H1 (cell line): ENCODE data around the gene GATC. TPM values are rescaled to one million over a fixed set of nuclear protein-coding genes. Genes with fewer than 3 reads are reported as not detected.

Experiments
- CTCF ChIA-PET: fragments of 300-600 bp; sonication (Branson Sonifier 250); formaldehyde crosslinking; loops from one replicate; lab custom pipeline; 2021; ENCODE audit not compliant: partially characterized antibody; lab: Charles Lee
- POLR2A ChIA-PET: fragments of 300-600 bp; sonication (Branson Sonifier 250); formaldehyde crosslinking; loops from one replicate; lab custom pipeline; 2021; ENCODE audit warnings: inconsistent platforms; ENCODE audit not compliant: partially characterized antibody; lab: Charles Lee
- DNase-seq, 2 experiments: peaks; one replicate each; pipeline versions ENCODE4 v3.0.0 to v3.0.0-alpha.2; 2010 to 2022; ENCODE audit warnings: low spot score in 2 of 2, low read depth in 1 of 2, mixed read lengths in 1 of 2
- FAIRE-seq: peaks from 2 replicates; lab custom pipeline; 2011; peaks lifted over from hg19 to GRCh38; lab: Jason Lieb, UNC
- H2AFZ ChIP-seq: 2 replicates; pipeline ENCODE4 v1.8.1; 2012; ENCODE audit warnings: low read length, inconsistent platforms
- H2AK5ac ChIP-seq: 2 replicates; pipeline ENCODE4 v1.6.1; 2013; ENCODE audit warnings: low read depth, low read length
- H2BK120ac ChIP-seq: replicated peaks from 2 replicates; pipeline ENCODE3; 2013; ENCODE audit warnings: low read depth, low read length, inconsistent platforms
- H2BK12ac ChIP-seq: 2 replicates; pipeline ENCODE4 v1.6.1; 2013; ENCODE audit warnings: low read depth, low read length
- H2BK15ac ChIP-seq: 2 replicates; pipeline ENCODE4 v1.6.1; 2013; ENCODE audit warnings: low read length
- H2BK20ac ChIP-seq: 2 replicates; pipeline ENCODE4 v1.6.1; 2013; ENCODE audit warnings: low read length
- H2BK5ac ChIP-seq: 2 replicates; pipeline ENCODE4 v1.6.1; 2013; ENCODE audit warnings: low read depth, low read length
- H3K14ac ChIP-seq: 2 replicates; pipeline ENCODE4 v1.6.1; 2013; ENCODE audit warnings: inconsistent platforms; ENCODE audit not compliant: insufficient read length
- H3K18ac ChIP-seq: 2 replicates; pipeline ENCODE4 v1.6.1; 2013; ENCODE audit warnings: low read length; ENCODE audit errors: extremely low read depth
- H3K23ac ChIP-seq: 2 replicates; pipeline ENCODE4 v1.6.1; 2013; ENCODE audit warnings: inconsistent platforms; ENCODE audit not compliant: insufficient read length
- H3K23me2 ChIP-seq: 2 replicates; pipeline ENCODE4 v1.6.1; 2013; ENCODE audit warnings: low read depth, low read length
- H3K27ac ChIP-seq: 2 replicates; pipeline ENCODE4 v1.6.1; 2011; ENCODE audit warnings: low read depth, low read length, inconsistent platforms
- H3K27me3 ChIP-seq, 4 experiments: replicated peaks in 1 of 4; 1 replicate in 1 of 4; 2 replicates in 3 of 4; pipeline versions ENCODE4 v1.6.1 to v1.8.1; 2011 to 2013; ENCODE audit warnings: low read length in 3 of 4, mild to moderate bottlenecking in 3 of 4, inconsistent platforms in 2 of 4, mixed read lengths in 2 of 4, moderate library complexity in 1 of 4; ENCODE audit not compliant: control insufficient read depth in 3 of 4, insufficient read depth in 3 of 4; ENCODE audit errors: extremely low read depth in 1 of 4
- H3K36me3 ChIP-seq, 4 experiments: 2 replicates each; pipeline versions ENCODE4 v1.6.1 to v1.8.1; 2011 to 2013; ENCODE audit warnings: mild to moderate bottlenecking in 4 of 4, low read length in 3 of 4, moderate library complexity in 2 of 4, control low read depth in 1 of 4, inconsistent platforms in 1 of 4; ENCODE audit not compliant: insufficient read depth in 4 of 4, control insufficient read depth in 2 of 4
- H3K4ac ChIP-seq: replicated peaks from 2 replicates; pipeline ENCODE3; 2013; ENCODE audit warnings: low read length, low read depth, mixed read lengths, inconsistent platforms; ENCODE audit not compliant: insufficient read length
- H3K4me1 ChIP-seq, 4 experiments: replicated peaks in 1 of 4; 1 replicate in 1 of 4; 2 replicates in 3 of 4; pipeline versions ENCODE4 v1.6.1 to v1.8.1; 2011 to 2013; ENCODE audit warnings: low read length in 3 of 4, inconsistent platforms in 2 of 4, mixed read lengths in 1 of 4; ENCODE audit not compliant: insufficient read depth in 4 of 4, control insufficient read depth in 3 of 4
- H3K4me2 ChIP-seq, 2 experiments: 2 replicates each; pipeline versions ENCODE4 v1.6.1 to v1.8.1; 2011 to 2013; ENCODE audit warnings: low read depth in 2 of 2, low read length in 2 of 2, control low read depth in 1 of 2, inconsistent platforms in 1 of 2, mild to moderate bottlenecking in 1 of 2; ENCODE audit not compliant: insufficient read depth in 1 of 2
- H3K4me3 ChIP-seq, 4 experiments: fragments of 200-600, 300-600 bp in 1 of 4; sonication (generic), shearing (Covaris generic), sonication (Bioruptor Twin) in 1 of 4; 2 replicates each; pipeline versions ENCODE4 v1.5.1 to v1.8.1; 2011 to 2016; ENCODE audit warnings: low read length in 4 of 4, low read depth in 3 of 4, control low read depth in 2 of 4, inconsistent platforms in 2 of 4, mild to moderate bottlenecking in 2 of 4, mixed read lengths in 1 of 4, moderate library complexity in 1 of 4; ENCODE audit not compliant: insufficient read depth in 2 of 4; ENCODE audit errors: extremely low read depth in 1 of 4
- H3K56ac ChIP-seq: replicated peaks from 2 replicates; pipeline ENCODE3; 2013; ENCODE audit warnings: low read depth, mild to moderate bottlenecking, mixed read lengths, low read length, inconsistent platforms; ENCODE audit not compliant: insufficient read length
- H3K79me1 ChIP-seq: 2 replicates; pipeline ENCODE4 v1.6.1; 2013; ENCODE audit warnings: low read depth, low read length, control low read depth
- H3K79me2 ChIP-seq, 2 experiments: 2 replicates each; pipeline versions ENCODE4 v1.6.1 to v1.8.1; 2012 to 2013; ENCODE audit warnings: low read length in 2 of 2, mild to moderate bottlenecking in 2 of 2, inconsistent platforms in 1 of 2; ENCODE audit not compliant: insufficient read depth in 2 of 2, control insufficient read depth in 1 of 2
- H3K9ac ChIP-seq, 4 experiments: replicated peaks in 1 of 4; 1 replicate in 1 of 4; 2 replicates in 3 of 4; pipeline versions ENCODE4 v1.6.1 to v1.8.1; 2011 to 2013; ENCODE audit warnings: low read depth in 3 of 4, low read length in 3 of 4, control low read depth in 2 of 4, mild to moderate bottlenecking in 2 of 4, moderate library complexity in 2 of 4, inconsistent platforms in 1 of 4; ENCODE audit errors: extremely low read depth in 1 of 4
- H3K9me3 ChIP-seq, 2 experiments: 2 replicates each; pipeline versions ENCODE4 v1.6.1 to v1.8.1; 2012 to 2013; ENCODE audit warnings: mild to moderate bottlenecking in 2 of 2, moderate library complexity in 2 of 2, control low read depth in 1 of 2, inconsistent platforms in 1 of 2, low read depth in 1 of 2, low read length in 1 of 2, mixed read lengths in 1 of 2; ENCODE audit not compliant: insufficient read depth in 2 of 2
- H4K20me1 ChIP-seq, 2 experiments: replicated peaks in 1 of 2; 2 replicates each; pipeline versions ENCODE3 to v1.8.1; 2011 to 2013; ENCODE audit warnings: inconsistent platforms in 2 of 2, low read length in 2 of 2, mild to moderate bottlenecking in 1 of 2; ENCODE audit not compliant: insufficient read depth in 2 of 2, control insufficient read depth in 1 of 2
- H4K5ac ChIP-seq: 2 replicates; pipeline ENCODE4 v1.6.1; 2013; ENCODE audit warnings: low read length, low read depth, mixed read lengths, inconsistent platforms; ENCODE audit not compliant: insufficient read length
- H4K8ac ChIP-seq: 2 replicates; pipeline ENCODE4 v1.8.0; 2013; ENCODE audit warnings: mild to moderate bottlenecking, moderate library complexity, low read length, inconsistent platforms; ENCODE audit not compliant: insufficient read depth; ENCODE audit errors: extremely low read depth
- H4K91ac ChIP-seq: replicated peaks from 2 replicates; pipeline ENCODE3; 2013; ENCODE audit warnings: low read length, mixed read lengths, inconsistent platforms; ENCODE audit not compliant: insufficient read length
- WGBS, 2 experiments: shearing (Covaris generic) in 1 of 2; methylation state at CpG; one replicate each; pipeline versions ENCODE4 v1.1.6 to v1.1.7; 2013 to 2015; ENCODE audit warnings: low lambda C conversion rate in 2 of 2, mixed read lengths in 2 of 2, inconsistent platforms in 1 of 2, low coverage in 1 of 2, missing lambda C conversion rate in 1 of 2; ENCODE audit not compliant: insufficient replicate concordance in 2 of 2, insufficient coverage in 1 of 2, insufficient read length in 1 of 2; ENCODE audit errors: extremely low coverage in 1 of 2, missing lambda C conversion rate in 1 of 2; 5-methylcytosine and 5-hydroxymethylcytosine counted together
- polyA plus RNA-seq, 7 experiments: library from polyadenylated mRNA; depleted of rRNA in 3 of 7; stranded (reverse) in 5 of 7; unstranded in 2 of 7; fragments of >200 nt in 5 of 7; fragments of 200-250 nt in 2 of 7; gene quantifications; 1 replicate in 5 of 7; 2 replicates in 1 of 7; 4 replicates in 1 of 7; pipeline versions ENCODE4 v1.2.1 to v1.2.3, GENCODE V29; 2011 to 2013; ENCODE audit warnings: missing spikeins in 2 of 7, mixed read lengths in 2 of 7
- total RNA-seq: library from RNA; stranded (reverse); fragmentation: NEBNext Ultra II Directional; extraction: Animal tissue kit (Norgen Biotek cat#: 25700); gene quantifications from 2 replicates; pipeline ENCODE4 v1.2.1, GENCODE V29; 2021
- TF ChIP-seq, protein P1 (sequence below), 3 experiments: IDR thresholded peaks; 1 replicate in 2 of 3; 2 replicates in 1 of 3; pipeline versions ENCODE4 v1.5.1 to v1.6.1; 2011; ENCODE audit warnings: low read length in 3 of 3, mild to moderate bottlenecking in 3 of 3, inconsistent platforms in 2 of 3, low read depth in 1 of 3, moderate library complexity in 1 of 3; ENCODE audit not compliant: insufficient read depth in 1 of 3; ENCODE audit errors: control extremely low read depth in 1 of 3

The GATC gene
- total and polyA plus RNA-seq, 2 of the 8 experiments (the other 6 are each of a cell fraction or from before 2014, with no cell fraction given) = 13.2 to 30.4 TPM

DNA sequence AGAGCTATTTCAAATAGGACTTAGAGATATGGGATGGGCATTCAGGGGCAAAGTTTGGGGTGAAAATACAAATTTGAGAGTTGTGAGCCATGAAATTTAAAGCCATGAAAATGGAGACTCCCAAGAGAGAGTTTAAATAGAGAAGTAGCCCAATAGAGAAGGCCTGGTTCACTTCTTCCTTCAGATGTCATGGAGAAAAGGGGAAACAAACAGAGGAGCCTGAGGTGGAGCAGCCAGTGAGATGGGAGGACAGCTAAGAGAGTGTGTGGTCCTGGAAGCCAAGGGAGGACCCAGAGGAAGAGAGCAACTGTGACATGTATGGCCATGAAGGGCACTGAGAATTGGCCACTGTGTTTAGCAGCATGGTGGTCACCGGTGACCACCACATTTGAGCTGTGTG, 37.4 kb downstream of the GATC start:
- no peak overlapping the region for H2BK15ac ChIP-seq
- H3K4ac ChIP-seq = no peak overlapping the region
- DNase-seq (no peak), FAIRE-seq (no peak)
- H3K23ac ChIP-seq = no peak overlapping the region
- H2AK5ac ChIP-seq = no peak overlapping the region
- no peak overlapping the region for H2BK12ac ChIP-seq
- H4K91ac ChIP-seq = no peak overlapping the region
- H2BK5ac ChIP-seq = no peak overlapping the region
- no peak overlapping the region for H3K9ac ChIP-seq
- no peak overlapping the region for H3K18ac ChIP-seq
- H3K27ac ChIP-seq = no peak overlapping the region
- H3K36me3 ChIP-seq = peaks cover 0 to 2% (median 0%) of the 10 kb centered on the region in 4 experiments; a peak in 1 of 8 replicates
- H2AFZ ChIP-seq = no peak overlapping the region
- H3K4me1 ChIP-seq = peaks cover 0 to 5% (median 0%) of the 10 kb centered on the region in 4 experiments; a peak in 1 of 7 replicates
- H4K5ac ChIP-seq = no peak overlapping the region
- no peaks in the 10 kb centered on the region; a peak in 1 of 4 replicates for H3K9me3 ChIP-seq
- H3K56ac ChIP-seq = no peak overlapping the region
- POLR2A ChIA-PET = interaction anchor here (0.8 to 2.0 kb wide), 7 partner anchors 9 to 37 kb away, joined by 3 to 12 read pairs (median 5); partner anchors contain the start of gene DYNLL1
- 91% methylated on average over 1 of the region's 1 CpG; no CpG with 5 or more reads in 1 of the 2 experiments for WGBS, 2 experiments
- no peaks in the 10 kb centered on the region for H4K20me1 ChIP-seq
- H2BK20ac ChIP-seq = no peak overlapping the region
- H3K79me1 ChIP-seq = peaks cover 2% of the 10 kb centered on the region; the same call in 1 of the 2 replicates
- H3K23me2 ChIP-seq = no peaks in the 10 kb centered on the region
- H2BK120ac ChIP-seq = no peak overlapping the region
- CTCF ChIA-PET = interaction anchor here (0.6 to 2.2 kb wide), 7 partner anchors 8 to 420 kb away, joined by 3 to 11 read pairs (median 3); no protein-coding TSS in a partner anchor
- no peaks in the 10 kb centered on the region for H3K79me2 ChIP-seq
- no peak overlapping the region for H3K4me2 ChIP-seq
- H4K8ac ChIP-seq = no peak overlapping the region
- no peak overlapping the region for H3K4me3 ChIP-seq
- no peak overlapping the region for H3K14ac ChIP-seq
- no peaks in the 10 kb centered on the region for H3K27me3 ChIP-seq
- TF ChIP-seq, protein P1, sequence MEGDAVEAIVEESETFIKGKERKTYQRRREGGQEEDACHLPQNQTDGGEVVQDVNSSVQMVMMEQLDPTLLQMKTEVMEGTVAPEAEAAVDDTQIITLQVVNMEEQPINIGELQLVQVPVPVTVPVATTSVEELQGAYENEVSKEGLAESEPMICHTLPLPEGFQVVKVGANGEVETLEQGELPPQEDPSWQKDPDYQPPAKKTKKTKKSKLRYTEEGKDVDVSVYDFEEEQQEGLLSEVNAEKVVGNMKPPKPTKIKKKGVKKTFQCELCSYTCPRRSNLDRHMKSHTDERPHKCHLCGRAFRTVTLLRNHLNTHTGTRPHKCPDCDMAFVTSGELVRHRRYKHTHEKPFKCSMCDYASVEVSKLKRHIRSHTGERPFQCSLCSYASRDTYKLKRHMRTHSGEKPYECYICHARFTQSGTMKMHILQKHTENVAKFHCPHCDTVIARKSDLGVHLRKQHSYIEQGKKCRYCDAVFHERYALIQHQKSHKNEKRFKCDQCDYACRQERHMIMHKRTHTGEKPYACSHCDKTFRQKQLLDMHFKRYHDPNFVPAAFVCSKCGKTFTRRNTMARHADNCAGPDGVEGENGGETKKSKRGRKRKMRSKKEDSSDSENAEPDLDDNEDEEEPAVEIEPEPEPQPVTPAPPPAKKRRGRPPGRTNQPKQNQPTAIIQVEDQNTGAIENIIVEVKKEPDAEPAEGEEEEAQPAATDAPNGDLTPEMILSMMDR (IDR thresholded peaks at IDR 0.05; ENCODE audit: control extremely low read depth in 1 of 3, insufficient read depth in 1 of 3, low read depth in 1 of 3, low read length in 3 of 3) = no peak
